ENCODE measurements around the gene C4BPB. TPM values are rescaled to one million over a fixed set of nuclear protein-coding genes. Genes with fewer than 3 reads are reported as not detected.
"Not testable (repeated sequence)": the region's sequence is repeated elsewhere in the genome, so short reads cannot be mapped to it uniquely, and the experiment has no call there.

Gene C4BPB
- polyA plus RNA-seq (2011; rRNA removed) (not detected in 2 replicates), polyA minus RNA-seq (2011; rRNA and poly(A)+ RNA removed) (not detected in 2 replicates)

- CTCF ChIA-PET = interaction anchor here (0.8 to 1.0 kb wide), 2 partner anchors 9 to 411 kb away, joined by 3 read pairs; no protein-coding TSS in a partner anchor
These were observed at the start of gene C4BPB for GRCh38 chr1:207088701-207089626. Gene C4BPB, plus strand, starts transcription at chr1:207088860. Its CDS starts 672 bp downstream, at chr1:207089532.

DNA sequence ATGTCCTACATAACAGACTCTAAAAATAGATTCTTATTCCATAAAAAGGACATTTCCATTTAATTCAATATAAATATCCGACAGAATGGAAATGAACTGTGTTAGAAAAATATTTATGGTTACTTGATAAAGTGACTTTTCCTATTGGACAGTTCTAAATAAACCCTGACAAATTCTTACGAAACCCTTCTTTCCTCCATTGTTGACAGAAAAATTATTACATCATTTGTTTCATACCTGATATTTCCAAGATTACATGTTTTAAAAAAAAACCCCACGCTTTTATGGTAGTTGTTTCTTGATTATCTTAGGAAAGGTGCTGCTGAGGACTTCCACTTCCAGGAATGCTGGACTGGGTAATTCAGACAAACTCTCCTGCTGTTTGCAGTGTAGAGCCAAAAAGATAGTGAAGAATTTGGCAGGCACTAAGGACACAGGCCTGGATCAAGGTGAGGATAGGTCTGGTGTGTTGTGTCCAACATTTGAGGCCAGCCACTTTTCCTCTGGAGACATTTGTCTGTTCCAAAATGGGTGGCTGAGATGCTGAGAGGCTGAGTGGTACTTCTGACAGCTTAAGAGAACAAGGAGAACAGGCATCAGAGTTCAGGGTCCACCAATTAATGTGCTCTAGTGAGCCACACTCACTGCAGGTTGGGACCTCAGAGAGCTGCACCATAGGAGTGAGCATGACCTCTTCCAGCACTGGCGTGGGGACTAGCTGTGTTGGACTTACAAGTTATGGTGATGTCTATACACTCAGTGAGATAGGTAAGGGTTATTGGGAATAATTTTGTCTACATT, 49.1 kb upstream of the C4BPB start:
- DNase-seq (ENCODE audit: low read depth, low spot score) = no peak
- Histone ChIP-seq H3K4me3 (ENCODE audit: low read depth, low read length) (no peak overlapping the region), H3K27ac (ENCODE audit: low read depth, low read length) (no peak overlapping the region), H3K27me3 (ENCODE audit: control insufficient read depth, insufficient read depth, low read length) (no peaks in the 10 kb centered on the region), H3K9me3 (ENCODE audit: control insufficient read depth, insufficient read depth, low read length) (no peaks in the 10 kb centered on the region)
- CTCF ChIA-PET = interaction anchor here (0.7 to 1.9 kb wide), 5 partner anchors 10 to 823 kb away, joined by 3 to 10 read pairs (median 3); no protein-coding TSS in a partner anchor
- TF ChIP-seq CTCF (IDR thresholded peaks at IDR 0.05; ENCODE audit: low read depth, low read length) = no peak
- POLR2A ChIA-PET = no interaction called here

More at GRCh38 chr1:207088701-207089626, at the start of gene C4BPB:
- no peak for DNase-seq (ENCODE audit: low read depth, low spot score)
- H3K4me3 ChIP-seq (ENCODE audit: low read depth, low read length) = no peak within 1 kb of the TSS
- H3K27ac ChIP-seq (ENCODE audit: low read depth, low read length) = no peak within 1 kb of the TSS
- no peaks in the 10 kb centered on the region for H3K9me3 ChIP-seq (ENCODE audit: control insufficient read depth, insufficient read depth, low read length)
- POLR2A ChIA-PET = no interaction called here
- no peak for TF ChIP-seq CTCF (IDR thresholded peaks at IDR 0.05; ENCODE audit: low read depth, low read length)
- peaks cover 8% of the 10 kb centered on the region for H3K27me3 ChIP-seq (ENCODE audit: control insufficient read depth, insufficient read depth, low read length)

- no peak overlapping the region for H3K27ac ChIP-seq (ENCODE audit: low read depth, low read length)
- no peak for DNase-seq (ENCODE audit: low read depth, low spot score)
- no peak for TF ChIP-seq CTCF (IDR thresholded peaks at IDR 0.05; ENCODE audit: low read depth, low read length)
- no peak overlapping the region for H3K4me3 ChIP-seq (ENCODE audit: low read depth, low read length)
- CTCF ChIA-PET = interaction anchor here (0.6 to 1.9 kb wide), 4 partner anchors 10 to 580 kb away, joined by 3 to 10 read pairs (median 3); no protein-coding TSS in a partner anchor
- POLR2A ChIA-PET = no interaction called here
- H3K27me3 ChIP-seq (ENCODE audit: control insufficient read depth, insufficient read depth, low read length) = no peaks in the 10 kb centered on the region
- H3K9me3 ChIP-seq (ENCODE audit: control insufficient read depth, insufficient read depth, low read length) = no peaks in the 10 kb centered on the region
These were observed 48.5 kb upstream of the C4BPB start for GRCh38 chr1:207040181-207040533.

- H3K27me3 ChIP-seq (ENCODE audit: control insufficient read depth, insufficient read depth, low read length); POLR2A ChIA-PET; H3K4me3 ChIP-seq (ENCODE audit: low read depth, low read length); DNase-seq (ENCODE audit: low read depth, low spot score); H3K27ac ChIP-seq (ENCODE audit: low read depth, low read length); H3K9me3 ChIP-seq (ENCODE audit: control insufficient read depth, insufficient read depth, low read length): not testable (repeated sequence)
- CTCF ChIA-PET = interaction anchor here (1.9 kb wide), 1 partner anchor 8 kb away, joined by 10 read pairs; no protein-coding TSS in a partner anchor
These were observed 47.3 kb upstream of the C4BPB start for GRCh38 chr1:207041397-207041796.

GRCh38 chr1:207045453-207045852, 43.2 kb upstream of the C4BPB start:
- no peaks in the 10 kb centered on the region for H3K27me3 ChIP-seq (ENCODE audit: control insufficient read depth, insufficient read depth, low read length)
- H3K4me3 ChIP-seq (ENCODE audit: low read depth, low read length) = no peak overlapping the region
- no peak overlapping the region for H3K27ac ChIP-seq (ENCODE audit: low read depth, low read length)
- CTCF ChIA-PET = interaction anchor here (0.8 to 0.9 kb wide), 2 partner anchors 33 to 40 kb away, joined by 3 read pairs; no protein-coding TSS in a partner anchor
- H3K9me3 ChIP-seq (ENCODE audit: control insufficient read depth, insufficient read depth, low read length) = no peaks in the 10 kb centered on the region; the same call in 1 of the 2 replicates
- no peak for DNase-seq (ENCODE audit: low read depth, low spot score)
- TF ChIP-seq CTCF (IDR thresholded peaks at IDR 0.05; ENCODE audit: low read depth, low read length) = no peak
- POLR2A ChIA-PET = interaction anchor here (0.5 kb wide), 1 partner anchor 34 kb away, joined by 3 read pairs; no protein-coding TSS in a partner anchor

Data from AG04450 (cell line).